Keratinocyte (primary cell): ENCODE results near the gene ZFYVE28.

ENCODE experiments used
- CTCF ChIP-seq, 3 experiments: IDR thresholded peaks in 1 of 3; conservative IDR thresholded peaks in 1 of 3; optimal IDR thresholded peaks in 1 of 3; 2 replicates in 2 of 3; 3 replicates in 1 of 3; pipeline versions ENCODE3 to v1.5.1; 2011; ENCODE audit warnings: low read length in 3 of 3, mild to moderate bottlenecking in 3 of 3, moderate library complexity in 2 of 3, control low read depth in 1 of 3, inconsistent platforms in 1 of 3; ENCODE audit not compliant: insufficient read depth in 2 of 3; ENCODE audit errors: extremely low read depth in 1 of 3
- EZH2 ChIP-seq: IDR thresholded peaks from one replicate; pipeline ENCODE4 v1.6.1; 2012; ENCODE audit warnings: inconsistent platforms, mild to moderate bottlenecking, low read length, moderate library complexity

GRCh38 chr4:2384245-2384644 is 34.2 kb downstream of the ZFYVE28 start:
- no peak for TF ChIP-seq CTCF (optimal IDR thresholded peaks at IDR 0.05 in 1 of 3, IDR thresholded peaks at IDR 0.05 in 1 of 3, conservative IDR thresholded peaks at IDR 0.05 in 1 of 3; ENCODE audit: extremely low read depth in 1 of 3, insufficient read depth in 2 of 3, low read length in 3 of 3)
- TF ChIP-seq EZH2, result no peak
